ENCODE results near the gene EHF. TPM values are rescaled to one million over a fixed set of nuclear protein-coding genes. Genes with fewer than 3 reads are reported as not detected.

EHF gene
- total RNA-seq, 1 donor from 2014 or later, result 1.2 TPM

DNA sequence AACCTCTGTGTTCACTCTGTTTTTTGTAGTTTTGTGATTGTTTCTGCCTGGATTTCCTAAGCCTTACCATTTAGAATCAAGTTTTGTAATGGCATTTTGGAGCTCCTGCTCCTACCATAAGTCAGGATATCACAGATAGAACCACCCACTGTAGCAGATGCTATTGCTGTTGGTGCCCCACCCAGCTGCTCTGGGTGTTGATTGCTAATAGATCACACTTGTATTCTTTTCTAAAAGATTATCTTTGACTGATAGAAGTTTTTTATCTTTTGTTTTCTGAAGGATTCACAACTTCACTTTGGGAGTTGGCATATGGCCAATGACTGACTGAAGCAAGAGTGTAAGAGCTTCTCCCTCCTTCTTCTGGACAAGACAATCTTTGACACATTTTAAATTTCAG is 76.0 kb downstream of the EHF start:
- Mint-ChIP-seq H3K4me1 (peaks cover 6% of the 10 kb centered on the region), H3K36me3 (peaks cover 63% of the 10 kb centered on the region), H3K4me3 (no peak overlapping the region), H3K9me3 (peaks cover 50% of the 10 kb centered on the region), H3K27ac (no peak overlapping the region), H3K27me3 (ENCODE audit: low read depth) (no peaks in the 10 kb centered on the region)
- DNase-seq (ENCODE audit: low spot score in 2 of 2, unreplicated experiment in 2 of 2), result no peak
- TF ChIP-seq, protein P1, sequence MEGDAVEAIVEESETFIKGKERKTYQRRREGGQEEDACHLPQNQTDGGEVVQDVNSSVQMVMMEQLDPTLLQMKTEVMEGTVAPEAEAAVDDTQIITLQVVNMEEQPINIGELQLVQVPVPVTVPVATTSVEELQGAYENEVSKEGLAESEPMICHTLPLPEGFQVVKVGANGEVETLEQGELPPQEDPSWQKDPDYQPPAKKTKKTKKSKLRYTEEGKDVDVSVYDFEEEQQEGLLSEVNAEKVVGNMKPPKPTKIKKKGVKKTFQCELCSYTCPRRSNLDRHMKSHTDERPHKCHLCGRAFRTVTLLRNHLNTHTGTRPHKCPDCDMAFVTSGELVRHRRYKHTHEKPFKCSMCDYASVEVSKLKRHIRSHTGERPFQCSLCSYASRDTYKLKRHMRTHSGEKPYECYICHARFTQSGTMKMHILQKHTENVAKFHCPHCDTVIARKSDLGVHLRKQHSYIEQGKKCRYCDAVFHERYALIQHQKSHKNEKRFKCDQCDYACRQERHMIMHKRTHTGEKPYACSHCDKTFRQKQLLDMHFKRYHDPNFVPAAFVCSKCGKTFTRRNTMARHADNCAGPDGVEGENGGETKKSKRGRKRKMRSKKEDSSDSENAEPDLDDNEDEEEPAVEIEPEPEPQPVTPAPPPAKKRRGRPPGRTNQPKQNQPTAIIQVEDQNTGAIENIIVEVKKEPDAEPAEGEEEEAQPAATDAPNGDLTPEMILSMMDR (IDR thresholded peaks at IDR 0.05; ENCODE audit: unreplicated experiment), result no peak

DNA sequence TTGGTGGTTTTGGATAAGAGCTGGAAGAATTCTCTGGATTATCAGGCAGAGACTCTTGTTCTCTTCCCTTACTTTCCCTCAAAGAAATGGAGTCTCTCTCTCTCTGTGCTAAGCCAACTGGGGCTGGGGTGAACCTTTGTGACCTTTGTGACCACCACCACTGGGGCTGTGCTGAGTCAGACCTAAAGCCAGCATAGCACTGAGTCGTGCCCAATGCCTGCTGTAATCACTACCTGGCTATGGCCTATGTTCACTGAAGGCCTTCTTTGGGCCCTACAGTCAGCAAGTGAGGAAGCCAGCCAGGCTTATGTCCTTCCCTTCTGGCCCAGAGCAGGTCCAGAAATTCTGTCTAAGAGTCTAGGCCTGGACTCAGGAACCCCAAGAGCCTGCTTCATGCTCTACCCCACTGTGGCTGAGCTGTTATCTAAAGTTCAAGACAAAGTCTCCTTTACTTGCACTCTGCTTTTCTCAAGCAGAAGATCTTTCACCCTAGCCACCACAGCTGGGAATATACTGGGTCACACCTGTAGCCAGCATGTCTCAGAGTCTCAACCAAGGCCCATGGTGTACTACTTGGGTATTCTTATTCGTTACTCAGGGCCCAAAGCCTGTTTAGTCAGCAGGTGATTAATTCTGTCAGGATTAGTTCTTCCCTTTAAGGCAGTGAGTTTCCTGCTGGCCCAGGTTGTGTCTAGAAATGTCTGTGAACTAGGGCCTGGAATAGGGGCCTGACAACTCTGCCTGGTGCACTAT is 86.0 kb downstream of the EHF start:
- H3K9me3 Mint-ChIP-seq, result peaks cover 78% of the 10 kb centered on the region
- H3K27ac Mint-ChIP-seq, result no peak overlapping the region
- TF ChIP-seq, protein P1 (IDR thresholded peaks at IDR 0.05; ENCODE audit: unreplicated experiment), result no peak
- no peaks in the 10 kb centered on the region for H3K27me3 Mint-ChIP-seq (ENCODE audit: low read depth)
- no peak for DNase-seq (ENCODE audit: low spot score in 2 of 2, unreplicated experiment in 2 of 2)
- H3K4me3 Mint-ChIP-seq, result no peak overlapping the region
- H3K4me1 Mint-ChIP-seq, result no peaks in the 10 kb centered on the region
- H3K36me3 Mint-ChIP-seq, result peaks cover 95% of the 10 kb centered on the region

DNA sequence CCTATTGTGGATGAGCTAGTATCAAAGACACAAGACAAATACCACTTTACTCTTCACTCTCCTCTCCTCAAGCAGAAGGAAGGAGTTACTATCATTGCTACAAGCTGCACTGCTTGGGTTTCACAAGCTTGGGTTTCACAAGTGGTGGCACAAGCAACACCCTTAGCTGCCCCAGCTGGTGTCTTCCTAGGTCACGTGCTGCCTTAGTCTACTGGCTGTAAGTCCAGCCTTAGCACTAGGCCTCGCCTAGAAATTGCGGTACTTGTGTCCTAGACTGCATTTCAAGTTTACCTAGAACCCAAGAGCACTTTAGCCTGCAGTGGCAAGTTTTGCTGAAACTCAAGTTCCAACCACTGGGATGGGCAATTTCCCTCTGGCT is 86.6 kb downstream of the EHF start:
- H3K27me3 Mint-ChIP-seq (ENCODE audit: low read depth), result no peaks in the 10 kb centered on the region
- TF ChIP-seq, protein P1 (IDR thresholded peaks at IDR 0.05; ENCODE audit: unreplicated experiment), result no peak

More for the DNA sequence above, 86.6 kb downstream of the EHF start:
- Mint-ChIP-seq H3K4me3 (no peak overlapping the region), H3K27ac (no peak overlapping the region), H3K9me3 (peaks cover 81% of the 10 kb centered on the region), H3K36me3 (peaks cover 95% of the 10 kb centered on the region), H3K4me1 (no peaks in the 10 kb centered on the region)
- DNase-seq (ENCODE audit: low spot score in 2 of 2, unreplicated experiment in 2 of 2), result no peak

Other genes with a start within 250 kb of the EHF start
- 29.2 to 34.4 TPM (median 30.5 TPM) in 3 replicates for gene CAT, start 182.2 kb upstream of the EHF start, total RNA-seq
- 2.1 to 2.4 TPM (median 2.2 TPM) in 3 replicates for gene ELF5, start 107.3 kb upstream of the EHF start, total RNA-seq

Data from mesothelial cell of epicardium (in vitro differentiated cells).